Fibroblast of villous mesenchyme (primary cell): Measurements from ENCODE around the gene PPP1R3A. TPM values are rescaled to one million over a fixed set of nuclear protein-coding genes. Genes with fewer than 3 reads are reported as not detected.

ENCODE experiments used
- DNase-seq: peaks from one replicate; pipeline ENCODE4 v3.0.0-alpha.2; 2010; ENCODE audit warnings: low read depth
- H3K4me3 ChIP-seq: 2 replicates; pipeline ENCODE4 v1.5.1; 2011; ENCODE audit warnings: low read depth, mild to moderate bottlenecking, low read length
- total RNA-seq: library from RNA; depleted of rRNA; stranded (reverse); fragments of >200 nt; gene quantifications from 2 replicates; pipeline ENCODE4 v1.2.3, GENCODE V29; 2012
- TF ChIP-seq, protein P1 (sequence below): IDR thresholded peaks from 2 replicates; pipeline ENCODE4 v1.5.1; 2012; ENCODE audit warnings: low read depth, mild to moderate bottlenecking, low read length; ENCODE audit not compliant: insufficient read depth

Gene PPP1R3A
- total RNA-seq, 1 donor: not detected

DNA sequence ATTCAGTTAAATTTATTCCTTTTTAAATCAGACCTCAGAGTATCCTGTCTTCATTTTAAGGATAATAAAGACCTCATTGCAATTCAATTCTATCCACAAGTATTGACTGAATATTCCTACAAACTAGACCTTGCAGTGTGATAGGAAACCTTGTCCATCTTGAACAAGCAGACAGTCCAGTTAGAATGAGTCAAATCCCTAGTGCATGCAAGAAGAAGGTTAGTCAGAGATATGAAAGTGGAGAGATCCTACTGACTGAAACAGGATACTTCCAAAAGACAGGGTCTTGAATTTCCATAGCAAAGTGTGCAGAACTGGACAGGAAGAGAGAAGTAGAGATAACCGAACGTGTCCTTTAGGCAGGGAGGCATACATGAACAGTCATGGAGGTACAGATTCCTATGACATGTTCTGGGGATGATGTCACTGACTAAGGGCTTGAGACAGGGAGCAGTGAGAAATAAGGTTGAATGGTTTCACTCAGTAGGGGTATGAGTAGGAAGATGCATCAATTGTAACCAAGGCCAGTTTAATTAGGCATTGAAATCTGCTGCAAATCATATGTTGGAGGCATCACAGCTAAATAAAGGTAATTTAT, 45.2 kb downstream of the PPP1R3A start:
- TF ChIP-seq, protein P1, sequence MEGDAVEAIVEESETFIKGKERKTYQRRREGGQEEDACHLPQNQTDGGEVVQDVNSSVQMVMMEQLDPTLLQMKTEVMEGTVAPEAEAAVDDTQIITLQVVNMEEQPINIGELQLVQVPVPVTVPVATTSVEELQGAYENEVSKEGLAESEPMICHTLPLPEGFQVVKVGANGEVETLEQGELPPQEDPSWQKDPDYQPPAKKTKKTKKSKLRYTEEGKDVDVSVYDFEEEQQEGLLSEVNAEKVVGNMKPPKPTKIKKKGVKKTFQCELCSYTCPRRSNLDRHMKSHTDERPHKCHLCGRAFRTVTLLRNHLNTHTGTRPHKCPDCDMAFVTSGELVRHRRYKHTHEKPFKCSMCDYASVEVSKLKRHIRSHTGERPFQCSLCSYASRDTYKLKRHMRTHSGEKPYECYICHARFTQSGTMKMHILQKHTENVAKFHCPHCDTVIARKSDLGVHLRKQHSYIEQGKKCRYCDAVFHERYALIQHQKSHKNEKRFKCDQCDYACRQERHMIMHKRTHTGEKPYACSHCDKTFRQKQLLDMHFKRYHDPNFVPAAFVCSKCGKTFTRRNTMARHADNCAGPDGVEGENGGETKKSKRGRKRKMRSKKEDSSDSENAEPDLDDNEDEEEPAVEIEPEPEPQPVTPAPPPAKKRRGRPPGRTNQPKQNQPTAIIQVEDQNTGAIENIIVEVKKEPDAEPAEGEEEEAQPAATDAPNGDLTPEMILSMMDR: no peak
- DNase-seq: no peak
- no peak overlapping the region for H3K4me3 ChIP-seq

DNA sequence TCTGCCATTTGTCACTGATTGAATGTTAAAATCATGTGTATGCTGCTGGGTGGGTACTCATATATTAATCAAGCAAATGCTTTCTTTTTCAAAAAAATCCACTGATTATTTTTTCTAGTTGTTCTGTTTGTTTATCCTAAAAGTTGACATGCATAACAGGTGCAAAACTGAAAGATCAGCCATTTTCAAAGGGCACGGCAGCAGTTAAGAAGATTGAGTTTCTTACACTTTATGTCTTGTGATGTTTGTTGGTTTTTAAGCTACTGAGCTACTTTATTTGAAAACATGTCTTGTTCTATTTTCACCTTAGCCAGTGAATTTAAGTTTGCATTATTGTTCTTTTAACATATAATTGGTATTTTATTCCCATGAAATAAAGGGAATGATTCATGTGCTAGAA, 45.8 kb downstream of the PPP1R3A start:
- no peak for DNase-seq
- no peak overlapping the region for H3K4me3 ChIP-seq
- TF ChIP-seq, protein P1: no peak

DNA sequence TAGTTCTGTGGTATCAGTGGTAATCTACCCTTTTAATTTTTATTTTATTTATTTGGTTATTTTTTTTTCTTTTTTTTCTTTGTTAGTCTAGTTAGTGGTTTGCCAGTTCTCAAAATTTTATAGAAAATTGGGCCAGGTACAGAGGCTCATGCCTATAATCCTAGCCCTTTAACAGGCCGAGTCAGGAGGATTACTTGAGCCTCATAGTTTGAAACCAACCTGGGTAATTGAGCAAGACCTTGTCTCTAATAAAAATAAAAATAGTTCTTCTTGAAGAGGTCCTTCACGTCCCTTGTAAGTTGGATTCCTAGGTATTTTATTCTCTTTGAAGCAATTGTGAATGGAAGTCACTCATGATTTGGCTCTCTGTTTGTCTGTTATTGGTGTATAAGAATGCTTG, 51.5 kb downstream of the PPP1R3A start:
- TF ChIP-seq, protein P1: no peak
- no peak overlapping the region for H3K4me3 ChIP-seq
- no peak for DNase-seq

DNA sequence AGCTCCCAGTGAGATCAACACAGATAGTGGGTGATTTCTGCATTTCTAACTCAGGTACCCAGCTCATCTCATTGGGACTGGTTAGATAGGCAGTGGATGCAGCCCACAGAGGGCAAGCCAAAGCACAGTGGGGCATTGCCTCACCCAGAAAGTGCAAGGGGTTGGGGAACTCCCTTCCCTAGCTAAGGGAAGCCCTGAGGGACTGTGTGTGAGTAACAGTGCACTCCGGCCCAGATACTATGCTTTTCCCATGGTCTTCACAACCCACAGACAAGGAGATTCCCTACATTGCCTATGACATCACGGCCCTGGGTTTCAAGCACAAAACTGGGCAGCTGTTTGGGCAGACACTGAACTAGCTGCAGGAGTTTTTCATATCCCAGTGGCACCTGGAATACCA, 62.8 kb downstream of the PPP1R3A start:
- no peak for DNase-seq
- TF ChIP-seq, protein P1: no peak

DNA sequence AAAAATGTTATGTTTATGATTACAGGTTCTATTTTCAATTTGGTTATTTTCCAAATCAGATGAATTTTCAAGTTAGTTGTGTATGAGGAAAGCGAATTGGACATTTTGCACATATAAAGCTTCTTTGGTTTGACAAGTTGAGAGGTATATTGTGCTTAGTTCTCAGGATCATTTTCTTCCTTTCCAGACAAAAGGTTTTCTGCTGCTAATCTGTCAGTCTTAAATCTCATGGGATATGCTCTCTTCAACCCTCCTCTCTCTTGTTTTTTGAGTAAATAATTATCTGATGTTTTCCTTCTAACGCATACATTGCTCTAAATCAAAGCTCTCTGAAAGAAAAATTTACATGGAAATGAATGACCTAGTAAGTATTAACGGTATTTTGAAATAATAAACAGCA, 77.9 kb downstream of the PPP1R3A start:
- TF ChIP-seq, protein P1: no peak
- DNase-seq: no peak
- H3K4me3 ChIP-seq: no peak overlapping the region

More for the DNA sequence above, 62.8 kb downstream of the PPP1R3A start:
- no peak overlapping the region for H3K4me3 ChIP-seq

DNA sequence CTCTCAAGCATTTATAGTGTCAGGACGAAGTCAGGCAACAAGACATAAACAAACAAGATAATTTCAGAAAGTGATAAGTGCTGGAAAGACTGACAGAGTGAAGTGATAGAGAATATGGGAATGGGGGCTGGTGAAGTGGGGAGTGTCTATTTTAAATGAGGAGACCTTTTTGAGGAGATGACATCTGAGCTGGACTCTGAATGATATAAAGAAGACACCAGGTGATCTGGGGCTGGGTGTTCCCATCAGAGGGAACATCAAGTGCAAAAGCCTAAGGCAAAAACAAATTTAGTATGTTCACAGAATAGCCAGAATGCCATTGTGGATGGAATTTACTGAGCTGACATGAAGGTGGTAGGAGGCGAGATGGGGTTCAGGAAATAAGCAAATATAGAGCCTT, 83.4 kb downstream of the PPP1R3A start:
- TF ChIP-seq, protein P1: no peak

DNA sequence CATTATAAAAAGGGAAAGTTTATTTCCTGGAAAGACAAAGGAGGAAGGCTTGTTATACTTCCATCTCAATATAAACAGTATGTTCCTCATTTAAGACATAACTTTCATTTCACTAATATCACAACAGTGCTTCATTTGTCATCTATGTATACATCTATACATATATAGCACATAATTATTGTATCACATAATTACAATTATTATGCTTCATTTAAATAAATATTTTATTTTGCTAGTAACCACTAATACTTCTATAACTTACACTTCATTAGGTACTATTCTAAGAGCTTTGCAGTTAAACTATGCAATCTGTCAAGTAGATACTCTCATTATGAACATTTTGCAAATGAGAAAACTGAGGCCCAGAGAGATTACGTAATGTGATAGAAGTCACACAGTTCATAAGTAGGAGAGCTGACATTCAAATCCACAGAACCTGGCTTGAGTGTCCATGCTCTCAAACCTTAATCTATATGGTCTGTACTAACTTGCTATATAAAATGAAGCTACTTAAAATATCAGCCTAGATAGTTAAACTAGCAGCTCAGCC, 86.5 kb downstream of the PPP1R3A start:
- no peak overlapping the region for H3K4me3 ChIP-seq
- DNase-seq: no peak
- TF ChIP-seq, protein P1: no peak

More for the DNA sequence above, 83.4 kb downstream of the PPP1R3A start:
- H3K4me3 ChIP-seq: no peak overlapping the region
- DNase-seq: no peak
